H9 (cell line): Measurements from ENCODE around the gene ZNF626. TPM values are rescaled to one million over a fixed set of nuclear protein-coding genes. Genes with fewer than 3 reads are reported as not detected.

ENCODE experiments used
- DNase-seq: peaks from one replicate; pipeline ENCODE4 v3.0.0-alpha.2; 2017
- H2AFZ ChIP-seq: one replicate; pipeline ENCODE4 v1.6.1; 2013; ENCODE audit warnings: mild to moderate bottlenecking, low read length, control low read depth, moderate library complexity
- H2AK5ac ChIP-seq: 2 replicates; pipeline ENCODE4 v1.6.1; 2013; ENCODE audit warnings: low read length, control low read depth, mixed read lengths; ENCODE audit not compliant: insufficient read length
- H2BK120ac ChIP-seq: one replicate; pipeline ENCODE4 v1.6.1; 2013; ENCODE audit warnings: low read depth, mild to moderate bottlenecking, low read length, control low read depth, inconsistent platforms; ENCODE audit not compliant: poor library complexity, severe bottlenecking
- H2BK12ac ChIP-seq: 2 replicates; pipeline ENCODE4 v1.6.1; 2013; ENCODE audit warnings: low read length, control low read depth, mixed read lengths, low read depth; ENCODE audit not compliant: insufficient read length
- H2BK15ac ChIP-seq: 2 replicates; pipeline ENCODE4 v1.6.1; 2013; ENCODE audit warnings: low read depth, low read length, control low read depth
- H2BK20ac ChIP-seq: one replicate; pipeline ENCODE4 v1.6.1; 2013; ENCODE audit warnings: low read depth, mild to moderate bottlenecking, low read length, control low read depth, inconsistent platforms; ENCODE audit not compliant: poor library complexity, severe bottlenecking
- H2BK5ac ChIP-seq: 2 replicates; pipeline ENCODE4 v1.6.1; 2013; ENCODE audit warnings: low read length, control low read depth, mixed read lengths; ENCODE audit not compliant: insufficient read length
- H3K14ac ChIP-seq: 2 replicates; pipeline ENCODE4 v1.6.1; 2013; ENCODE audit warnings: low read length, control low read depth; ENCODE audit not compliant: insufficient read depth
- H3K18ac ChIP-seq: 2 replicates; pipeline ENCODE4 v1.6.1; 2013; ENCODE audit warnings: low read depth, mild to moderate bottlenecking, mixed read lengths, low read length, control low read depth; ENCODE audit not compliant: insufficient read length
- H3K23ac ChIP-seq: 2 replicates; pipeline ENCODE4 v1.6.1; 2013; ENCODE audit warnings: low read length, control low read depth, mixed read lengths, low read depth; ENCODE audit not compliant: insufficient read length
- H3K23me2 ChIP-seq: 2 replicates; pipeline ENCODE4 v1.6.1; 2013; ENCODE audit warnings: low read depth, mild to moderate bottlenecking, mixed read lengths, low read length, control low read depth; ENCODE audit not compliant: insufficient read length, poor library complexity, severe bottlenecking
- H3K27ac ChIP-seq: 2 replicates; pipeline ENCODE4 v1.5.1; 2013; ENCODE audit warnings: low read length, control low read depth, mixed read lengths, low read depth; ENCODE audit not compliant: insufficient read length
- H3K27me3 ChIP-seq: 2 replicates; pipeline ENCODE4 v1.6.1; 2013; ENCODE audit warnings: low read length, control low read depth, inconsistent platforms; ENCODE audit not compliant: insufficient read depth
- H3K4ac ChIP-seq: 2 replicates; pipeline ENCODE4 v1.6.1; 2013; ENCODE audit warnings: low read depth, mild to moderate bottlenecking, control low read depth, inconsistent platforms, low read length, moderate library complexity
- H3K4me1 ChIP-seq: 2 replicates; pipeline ENCODE4 v1.6.1; 2013; ENCODE audit warnings: low read length, control low read depth, inconsistent platforms; ENCODE audit not compliant: insufficient read depth
- H3K4me2 ChIP-seq: 2 replicates; pipeline ENCODE4 v1.6.1; 2013; ENCODE audit warnings: low read length, control low read depth, mixed read lengths; ENCODE audit not compliant: insufficient read length, insufficient read depth
- H3K56ac ChIP-seq: 2 replicates; pipeline ENCODE4 v1.6.1; 2013; ENCODE audit warnings: low read depth, mild to moderate bottlenecking, mixed read lengths, low read length, control low read depth; ENCODE audit not compliant: insufficient read length
- H3K79me1 ChIP-seq: 2 replicates; pipeline ENCODE4 v1.6.1; 2013; ENCODE audit warnings: low read depth, mild to moderate bottlenecking, moderate library complexity, low read length, control low read depth, inconsistent platforms; ENCODE audit not compliant: insufficient read depth, poor library complexity, severe bottlenecking
- H3K79me2 ChIP-seq: 2 replicates; pipeline ENCODE4 v1.6.1; 2013; ENCODE audit warnings: low read length, control low read depth, inconsistent platforms; ENCODE audit not compliant: insufficient read depth
- H3K9ac ChIP-seq: 2 replicates; pipeline ENCODE4 v1.6.1; 2013; ENCODE audit warnings: low read length, control low read depth, mixed read lengths; ENCODE audit not compliant: insufficient read length; ENCODE audit errors: extremely low read depth
- H3K9me3 ChIP-seq: one replicate; pipeline ENCODE4 v1.6.1; 2013; ENCODE audit warnings: low read depth, low read length, inconsistent platforms; ENCODE audit not compliant: control insufficient read depth
- H3T11ph ChIP-seq: one replicate; pipeline ENCODE4 v1.6.1; 2013; ENCODE audit warnings: mild to moderate bottlenecking, low read length, control low read depth, inconsistent platforms
- H4K20me1 ChIP-seq: one replicate; pipeline ENCODE4 v1.6.1; 2013; ENCODE audit not compliant: control insufficient read depth, insufficient read length, insufficient read depth
- H4K5ac ChIP-seq: 2 replicates; pipeline ENCODE4 v1.6.1; 2013; ENCODE audit warnings: low read depth, mild to moderate bottlenecking, mixed read lengths, low read length, control low read depth; ENCODE audit not compliant: insufficient read length
- H4K8ac ChIP-seq: replicated peaks from 2 replicates; pipeline ENCODE4 v1.6.1; 2013; ENCODE audit warnings: low read length, control low read depth, mixed read lengths, low read depth; ENCODE audit not compliant: insufficient read length
- H4K91ac ChIP-seq: 2 replicates; pipeline ENCODE4 v1.6.1; 2013; ENCODE audit warnings: low read depth, mild to moderate bottlenecking, moderate library complexity, mixed read lengths, low read length, control low read depth; ENCODE audit not compliant: insufficient read length
- H3K27ac Mint-ChIP-seq, 3 experiments: 2 replicates in 2 of 3; 3 replicates in 1 of 3; pipeline ENCODE4 v1.8.0; 2020 to 2021; ENCODE audit warnings: mixed read lengths in 3 of 3, mild to moderate bottlenecking in 1 of 3, moderate library complexity in 1 of 3
- H3K27me3 Mint-ChIP-seq: 2 replicates; pipeline ENCODE4 v1.8.0; 2021; ENCODE audit warnings: low read depth, mild to moderate bottlenecking, moderate library complexity, mixed read lengths
- H3K36me3 Mint-ChIP-seq, 3 experiments: 2 replicates in 2 of 3; 3 replicates in 1 of 3; pipeline ENCODE4 v1.8.0; 2020 to 2021; ENCODE audit warnings: low read depth in 3 of 3, mixed read lengths in 3 of 3; ENCODE audit not compliant: insufficient read depth in 1 of 3
- H3K4me1 Mint-ChIP-seq, 2 experiments: 2 replicates each; pipeline ENCODE4 v1.8.0; 2020; ENCODE audit warnings: mixed read lengths in 2 of 2
- H3K4me3 Mint-ChIP-seq, 2 experiments: 2 replicates in 1 of 2; 3 replicates in 1 of 2; pipeline ENCODE4 v1.8.0; 2020 to 2021; ENCODE audit warnings: mild to moderate bottlenecking in 2 of 2, mixed read lengths in 2 of 2, moderate library complexity in 1 of 2
- H3K9me3 Mint-ChIP-seq, 2 experiments: 2 replicates in 1 of 2; 3 replicates in 1 of 2; pipeline ENCODE4 v1.8.0; 2020; ENCODE audit warnings: mild to moderate bottlenecking in 2 of 2, mixed read lengths in 2 of 2, moderate library complexity in 1 of 2
- WGBS: extraction: QIAGEN DNeasy Blood & Tissue Kit; methylation state at CpG from one replicate; pipeline ENCODE4 v1.1.7; 2013; ENCODE audit warnings: missing lambda C conversion rate, low lambda C conversion rate, mixed read lengths; ENCODE audit not compliant: insufficient read length; ENCODE audit errors: extremely low coverage; 5-methylcytosine and 5-hydroxymethylcytosine counted together
- total RNA-seq: library from RNA; stranded (reverse); gene quantifications from 2 replicates; pipeline ENCODE4 v1.2.1, GENCODE V29; 2021
- TF ChIP-seq, protein P1 (sequence below): fragments of 200-600 bp; sonication (generic); conservative IDR thresholded peaks from 3 replicates; pipeline ENCODE4 v1.8.0; 2021; ENCODE audit warnings: antibody characterized with exemption, mild to moderate bottlenecking

The ZNF626 gene
- total RNA-seq, 1 experiment from 2014 or later: 18.3 TPM

DNA sequence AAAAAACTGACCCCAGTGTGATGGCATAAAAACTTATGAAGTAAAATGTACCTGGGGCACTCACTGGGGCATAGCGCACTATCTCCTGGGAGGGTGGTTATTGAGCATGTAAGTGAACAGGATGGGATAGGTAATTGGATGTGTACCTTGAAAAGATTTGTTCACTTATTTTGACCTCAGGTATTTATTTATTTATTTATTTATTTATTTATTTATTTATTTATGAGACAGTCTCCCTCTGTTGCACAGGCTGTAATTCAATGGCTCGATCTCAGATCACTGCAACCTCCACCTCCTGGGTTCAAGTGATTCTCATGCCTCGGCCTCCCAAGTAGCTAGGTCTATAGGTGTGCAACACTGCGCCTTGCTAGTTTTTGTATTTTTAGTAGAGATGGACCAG, 5.9 kb upstream of the ZNF626 start:
- no peak overlapping the region for H4K91ac ChIP-seq
- TF ChIP-seq, protein P1, sequence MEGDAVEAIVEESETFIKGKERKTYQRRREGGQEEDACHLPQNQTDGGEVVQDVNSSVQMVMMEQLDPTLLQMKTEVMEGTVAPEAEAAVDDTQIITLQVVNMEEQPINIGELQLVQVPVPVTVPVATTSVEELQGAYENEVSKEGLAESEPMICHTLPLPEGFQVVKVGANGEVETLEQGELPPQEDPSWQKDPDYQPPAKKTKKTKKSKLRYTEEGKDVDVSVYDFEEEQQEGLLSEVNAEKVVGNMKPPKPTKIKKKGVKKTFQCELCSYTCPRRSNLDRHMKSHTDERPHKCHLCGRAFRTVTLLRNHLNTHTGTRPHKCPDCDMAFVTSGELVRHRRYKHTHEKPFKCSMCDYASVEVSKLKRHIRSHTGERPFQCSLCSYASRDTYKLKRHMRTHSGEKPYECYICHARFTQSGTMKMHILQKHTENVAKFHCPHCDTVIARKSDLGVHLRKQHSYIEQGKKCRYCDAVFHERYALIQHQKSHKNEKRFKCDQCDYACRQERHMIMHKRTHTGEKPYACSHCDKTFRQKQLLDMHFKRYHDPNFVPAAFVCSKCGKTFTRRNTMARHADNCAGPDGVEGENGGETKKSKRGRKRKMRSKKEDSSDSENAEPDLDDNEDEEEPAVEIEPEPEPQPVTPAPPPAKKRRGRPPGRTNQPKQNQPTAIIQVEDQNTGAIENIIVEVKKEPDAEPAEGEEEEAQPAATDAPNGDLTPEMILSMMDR: no peak
- Mint-ChIP-seq H3K27ac (no peak overlapping the region), H3K27me3 (no peaks in the 10 kb centered on the region), H3K36me3 (no peaks in the 10 kb centered on the region; a peak in 1 of 7 replicates), H3K9me3 (peaks cover 7% of the 10 kb centered on the region in 2 experiments; a peak in 4 of 5 replicates), H3K4me3 (no peak overlapping the region), H3K4me1 (peaks cover 7 to 15% of the 10 kb centered on the region in 2 experiments; a peak in 3 of 4 replicates)
- H3K9me3 ChIP-seq: no peaks in the 10 kb centered on the region
- no peak overlapping the region for H2AK5ac ChIP-seq
- H4K5ac ChIP-seq: no peak overlapping the region
- no peak overlapping the region for H3T11ph ChIP-seq
- no peaks in the 10 kb centered on the region for H4K20me1 ChIP-seq
- no peaks in the 10 kb centered on the region for H3K23me2 ChIP-seq
- no peaks in the 10 kb centered on the region for H3K79me2 ChIP-seq
- H2BK20ac ChIP-seq: no peak overlapping the region
- no CpG with 5 or more reads among the region's 4 CpGs for WGBS
- H2AFZ ChIP-seq: no peak overlapping the region
- H2BK120ac ChIP-seq: no peak overlapping the region
- no peak for DNase-seq
- H3K14ac ChIP-seq: no peak overlapping the region
- no peak overlapping the region for H3K23ac ChIP-seq
- no peaks in the 10 kb centered on the region for H3K4me1 ChIP-seq
- no peak overlapping the region for H3K9ac ChIP-seq
- no peaks in the 10 kb centered on the region for H3K27me3 ChIP-seq
- no peak overlapping the region for H3K4me2 ChIP-seq
- H3K79me1 ChIP-seq: no peaks in the 10 kb centered on the region
- H3K56ac ChIP-seq: no peak overlapping the region
- no peak overlapping the region for H2BK15ac ChIP-seq
- no peak overlapping the region for H4K8ac ChIP-seq
- H2BK5ac ChIP-seq: no peak overlapping the region
- H3K27ac ChIP-seq: no peak overlapping the region
- H3K4ac ChIP-seq: no peak overlapping the region
- H3K18ac ChIP-seq: no peak overlapping the region
- H2BK12ac ChIP-seq: no peak overlapping the region
